Progenitor cell of endocrine pancreas (in vitro differentiated cells): ENCODE data around the gene ANO3. TPM values are rescaled to one million over a fixed set of nuclear protein-coding genes. Genes with fewer than 3 reads are reported as not detected.

ENCODE experiments used
- DNase-seq: peaks from one replicate; pipeline ENCODE4 v3.0.0; 2021; ENCODE audit warnings: low spot score; ENCODE audit not compliant: unreplicated experiment
- H3K27ac Mint-ChIP-seq: 2 replicates; pipeline ENCODE4 v1.8.0; 2021; ENCODE audit warnings: mild to moderate bottlenecking, moderate library complexity, mixed read lengths
- H3K27me3 Mint-ChIP-seq: 2 replicates; pipeline ENCODE4 v1.8.0; 2021; ENCODE audit warnings: mixed read lengths
- H3K36me3 Mint-ChIP-seq: 2 replicates; pipeline ENCODE4 v1.8.0; 2022; ENCODE audit warnings: mixed read lengths; ENCODE audit not compliant: insufficient read depth
- H3K4me1 Mint-ChIP-seq: 2 replicates; pipeline ENCODE4 v1.8.0; 2021; ENCODE audit warnings: low read depth, mixed read lengths
- H3K4me3 Mint-ChIP-seq: 2 replicates; pipeline ENCODE4 v1.8.0; 2021; ENCODE audit warnings: low read depth, mild to moderate bottlenecking, moderate library complexity, mixed read lengths
- H3K9me3 Mint-ChIP-seq: 2 replicates; pipeline ENCODE4 v1.8.0; 2021; ENCODE audit warnings: low read depth, mixed read lengths
- total RNA-seq: library from RNA; stranded (reverse); gene quantifications from 2 replicates; pipeline ENCODE4 v1.2.1, GENCODE V29; 2021
- TF ChIP-seq, protein P1 (sequence below): fragments of 200-600 bp; sonication (generic); IDR thresholded peaks from one replicate; pipeline ENCODE4 v1.5.0; 2021; ENCODE audit warnings: antibody characterized with exemption, mild to moderate bottlenecking; ENCODE audit not compliant: unreplicated experiment

The ANO3 gene
- total RNA-seq, 1 donor from 2014 or later, result 0.53 TPM

DNA sequence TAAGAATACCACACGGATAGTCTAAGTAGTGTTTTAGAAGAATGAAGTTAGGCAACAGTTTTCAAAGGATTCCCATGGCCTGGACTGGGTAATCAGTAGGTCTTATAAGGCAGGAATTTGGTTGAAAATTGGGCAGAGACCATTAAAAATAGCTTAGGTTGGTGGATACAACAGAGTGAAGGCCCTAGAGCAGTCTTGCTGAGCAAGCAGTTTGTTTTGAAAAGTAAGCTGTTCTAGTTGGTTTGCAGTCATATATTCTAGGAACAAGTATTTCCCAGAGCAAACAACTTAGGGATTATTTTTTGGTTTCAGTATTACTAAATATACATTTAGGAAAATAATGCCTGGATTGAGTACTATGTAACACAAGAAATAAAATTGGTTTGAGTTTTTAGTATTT is 175.3 kb downstream of the ANO3 start:
- Mint-ChIP-seq H3K4me1 (peaks cover 2% of the 10 kb centered on the region), H3K9me3 (peaks cover 3% of the 10 kb centered on the region), H3K36me3 (no peaks in the 10 kb centered on the region), H3K4me3 (no peak overlapping the region), H3K27ac (no peak overlapping the region), H3K27me3 (no peaks in the 10 kb centered on the region)
- no peak for DNase-seq
- TF ChIP-seq, protein P1, sequence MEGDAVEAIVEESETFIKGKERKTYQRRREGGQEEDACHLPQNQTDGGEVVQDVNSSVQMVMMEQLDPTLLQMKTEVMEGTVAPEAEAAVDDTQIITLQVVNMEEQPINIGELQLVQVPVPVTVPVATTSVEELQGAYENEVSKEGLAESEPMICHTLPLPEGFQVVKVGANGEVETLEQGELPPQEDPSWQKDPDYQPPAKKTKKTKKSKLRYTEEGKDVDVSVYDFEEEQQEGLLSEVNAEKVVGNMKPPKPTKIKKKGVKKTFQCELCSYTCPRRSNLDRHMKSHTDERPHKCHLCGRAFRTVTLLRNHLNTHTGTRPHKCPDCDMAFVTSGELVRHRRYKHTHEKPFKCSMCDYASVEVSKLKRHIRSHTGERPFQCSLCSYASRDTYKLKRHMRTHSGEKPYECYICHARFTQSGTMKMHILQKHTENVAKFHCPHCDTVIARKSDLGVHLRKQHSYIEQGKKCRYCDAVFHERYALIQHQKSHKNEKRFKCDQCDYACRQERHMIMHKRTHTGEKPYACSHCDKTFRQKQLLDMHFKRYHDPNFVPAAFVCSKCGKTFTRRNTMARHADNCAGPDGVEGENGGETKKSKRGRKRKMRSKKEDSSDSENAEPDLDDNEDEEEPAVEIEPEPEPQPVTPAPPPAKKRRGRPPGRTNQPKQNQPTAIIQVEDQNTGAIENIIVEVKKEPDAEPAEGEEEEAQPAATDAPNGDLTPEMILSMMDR, result no peak

DNA sequence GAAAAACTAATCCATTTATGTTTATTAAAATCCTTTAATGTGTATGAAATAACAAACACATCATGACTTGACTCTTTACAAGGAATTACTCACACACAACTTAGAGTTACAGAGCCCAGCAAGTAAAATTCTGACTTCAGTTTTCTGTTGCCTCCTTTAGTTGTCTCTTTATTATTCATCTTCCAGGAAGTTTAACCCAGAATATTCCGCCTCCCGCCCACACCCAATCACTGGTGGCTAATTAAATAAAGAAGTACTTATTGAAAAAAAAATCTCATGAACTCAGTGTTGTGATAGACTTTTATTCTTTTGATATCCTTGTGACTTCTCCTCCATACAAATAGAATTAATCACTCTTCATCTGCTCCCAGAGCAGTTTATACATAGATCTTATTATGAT is 178.2 kb downstream of the ANO3 start:
- H3K4me3 Mint-ChIP-seq, result no peak overlapping the region
- peaks cover 2% of the 10 kb centered on the region for H3K4me1 Mint-ChIP-seq
- H3K9me3 Mint-ChIP-seq, result no peaks in the 10 kb centered on the region
- DNase-seq, result no peak
- H3K27me3 Mint-ChIP-seq, result no peaks in the 10 kb centered on the region
- no peak overlapping the region for H3K27ac Mint-ChIP-seq
- no peaks in the 10 kb centered on the region for H3K36me3 Mint-ChIP-seq
- TF ChIP-seq, protein P1, result no peak

DNA sequence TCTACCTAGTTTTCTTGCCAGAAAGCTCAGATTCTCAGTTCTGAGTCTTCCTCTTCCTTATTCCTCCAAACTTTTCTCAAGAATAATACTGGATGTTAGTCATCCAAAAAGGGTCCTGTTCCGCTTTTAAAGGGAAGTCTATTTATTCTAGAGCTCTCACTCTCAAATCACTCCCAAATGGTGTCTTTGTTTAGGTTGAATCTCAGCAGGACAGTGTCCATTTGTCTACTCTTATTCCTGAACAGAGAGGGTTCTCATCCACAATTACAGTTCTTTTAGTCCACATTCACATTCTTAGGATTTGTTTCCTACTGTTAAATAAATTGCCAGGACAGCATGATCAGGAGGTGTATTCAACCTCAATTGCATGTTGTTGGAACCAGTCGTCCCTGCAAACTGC is 178.8 kb downstream of the ANO3 start:
- TF ChIP-seq, protein P1, result no peak
- H3K27me3 Mint-ChIP-seq, result no peaks in the 10 kb centered on the region
- H3K27ac Mint-ChIP-seq, result no peak overlapping the region
- DNase-seq, result no peak
- H3K36me3 Mint-ChIP-seq, result no peaks in the 10 kb centered on the region
- peaks cover 2% of the 10 kb centered on the region for H3K4me1 Mint-ChIP-seq
- no peak overlapping the region for H3K4me3 Mint-ChIP-seq
- H3K9me3 Mint-ChIP-seq, result no peaks in the 10 kb centered on the region

DNA sequence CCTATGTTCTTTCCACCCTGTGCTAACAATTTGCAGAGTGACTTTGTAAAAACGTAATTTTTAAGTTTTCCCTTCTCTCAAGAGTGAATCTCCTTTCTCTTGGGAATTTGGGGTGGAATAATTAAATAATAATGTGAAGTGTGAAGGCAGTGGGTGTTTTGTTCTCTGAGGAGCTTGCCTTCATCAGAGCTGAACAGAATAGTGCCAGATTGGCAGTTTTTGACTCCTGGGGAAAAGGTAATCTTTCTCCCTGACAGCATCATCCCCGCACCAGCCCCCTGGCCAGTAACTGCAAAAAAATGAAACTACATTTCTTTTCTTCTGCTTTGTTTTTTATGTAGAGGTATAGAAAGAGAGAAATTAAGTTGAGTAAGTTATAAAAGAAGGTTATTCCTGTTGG is 180.3 kb downstream of the ANO3 start:
- no peak for DNase-seq
- H3K36me3 Mint-ChIP-seq, result no peaks in the 10 kb centered on the region

DNA sequence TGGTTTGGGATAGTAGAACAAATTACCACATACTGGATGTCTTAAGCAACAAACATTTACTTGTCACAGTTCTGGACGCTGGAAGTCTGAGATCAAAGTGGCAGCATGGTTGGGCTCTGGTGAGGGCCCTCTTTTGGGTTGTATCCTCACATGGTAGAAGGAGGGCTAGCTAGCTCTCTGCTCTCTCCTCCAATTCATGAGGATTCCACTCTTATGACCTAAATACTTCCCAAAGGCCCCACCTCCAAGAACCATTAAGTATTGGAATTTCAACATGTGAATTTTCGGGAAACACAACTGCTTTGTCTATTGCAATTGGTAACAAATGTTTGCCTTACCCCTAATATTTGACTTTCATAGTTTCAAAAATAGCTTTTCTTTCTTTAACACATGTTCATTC is 187.5 kb downstream of the ANO3 start:
- Mint-ChIP-seq H3K4me3 (no peak overlapping the region), H3K27ac (no peak overlapping the region), H3K9me3 (peaks cover 3% of the 10 kb centered on the region)

More for the DNA sequence above, 180.3 kb downstream of the ANO3 start:
- Mint-ChIP-seq H3K4me3 (no peak overlapping the region), H3K27me3 (no peaks in the 10 kb centered on the region), H3K4me1 (no peaks in the 10 kb centered on the region), H3K9me3 (no peaks in the 10 kb centered on the region), H3K27ac (no peak overlapping the region)
- TF ChIP-seq, protein P1, result no peak

More for the DNA sequence above, 187.5 kb downstream of the ANO3 start:
- TF ChIP-seq, protein P1, result no peak
- Mint-ChIP-seq H3K4me1 (no peaks in the 10 kb centered on the region), H3K36me3 (no peaks in the 10 kb centered on the region), H3K27me3 (no peaks in the 10 kb centered on the region)
- no peak for DNase-seq
